ENCODE results near the gene PHGDH. TPM values are rescaled to one million over a fixed set of nuclear protein-coding genes. Genes with fewer than 3 reads are reported as not detected.

Gene PHGDH
- total and polyA plus RNA-seq, 2 donors (not counting 1 experiment from before 2014, with no cell fraction given), result 1.2 to 3.9 TPM

DNA sequence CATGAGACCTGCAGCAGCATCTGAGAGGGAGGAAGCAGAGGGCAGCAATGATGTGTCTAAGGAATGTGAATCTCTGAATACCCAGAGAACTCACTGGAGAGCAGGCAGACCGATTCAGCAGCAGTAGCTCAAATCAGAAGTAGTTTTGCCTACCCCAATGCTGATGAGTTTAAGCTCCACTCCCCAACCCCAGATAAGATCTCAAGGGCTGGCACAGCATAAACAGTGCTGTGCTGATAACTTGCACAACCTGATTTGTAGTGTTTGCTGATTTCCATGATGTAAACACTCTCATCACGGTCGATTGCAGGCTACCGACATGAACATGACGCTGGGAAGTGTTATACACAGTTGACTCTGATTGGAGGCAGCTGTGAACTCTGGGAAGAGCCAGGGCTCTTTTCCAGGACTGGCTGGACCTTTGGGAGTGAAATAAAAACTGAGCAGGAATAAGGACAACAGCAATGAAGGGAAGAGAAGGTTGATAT lies 68.2 kb downstream of the PHGDH start:
- H3K9me3 ChIP-seq (ENCODE audit: control extremely low read depth in 1 of 3, control insufficient read depth in 2 of 3, insufficient read depth in 1 of 3, low read length in 2 of 3), result no peaks in the 10 kb centered on the region
- H3K4me2 ChIP-seq (replicated peaks; ENCODE audit: low read depth, low read length, poor library complexity, severe bottlenecking), result no peak overlapping the region
- H3K79me2 ChIP-seq (ENCODE audit: control insufficient read depth, insufficient read depth, low read length), result no peaks in the 10 kb centered on the region
- no peak overlapping the region for H3K4me3 ChIP-seq (ENCODE audit: control extremely low read depth in 1 of 5, extremely low read depth in 1 of 5, insufficient read depth in 1 of 5, low read depth in 2 of 5, low read length in 4 of 5)
- DNase-seq (no peak), ATAC-seq (ENCODE audit: low read depth) (no peak)
- no peaks in the 10 kb centered on the region for H3K36me3 ChIP-seq (replicated peaks in 1 of 2; ENCODE audit: control extremely low read depth in 1 of 2, control insufficient read depth in 1 of 2, extremely low read depth in 1 of 2, insufficient read depth in 2 of 2, low read length in 1 of 2)
- CTCF ChIA-PET, result interaction anchor here (1.7 kb wide), 1 partner anchor 29 kb away, joined by 5 read pairs; no protein-coding TSS in a partner anchor
- intact Hi-C loops (cut with micrococcal nuclease), result no loop called here
- H3K27ac ChIP-seq (ENCODE audit: low read length in 2 of 2), result no peak overlapping the region
- no peak overlapping the region for H2AFZ ChIP-seq (ENCODE audit: insufficient read depth, low read depth, low read length, poor library complexity, severe bottlenecking)
- WGBS (ENCODE audit: insufficient coverage), result 80% methylated on average over 5 of the region's 5 CpGs
- TF ChIP-seq, protein P1, sequence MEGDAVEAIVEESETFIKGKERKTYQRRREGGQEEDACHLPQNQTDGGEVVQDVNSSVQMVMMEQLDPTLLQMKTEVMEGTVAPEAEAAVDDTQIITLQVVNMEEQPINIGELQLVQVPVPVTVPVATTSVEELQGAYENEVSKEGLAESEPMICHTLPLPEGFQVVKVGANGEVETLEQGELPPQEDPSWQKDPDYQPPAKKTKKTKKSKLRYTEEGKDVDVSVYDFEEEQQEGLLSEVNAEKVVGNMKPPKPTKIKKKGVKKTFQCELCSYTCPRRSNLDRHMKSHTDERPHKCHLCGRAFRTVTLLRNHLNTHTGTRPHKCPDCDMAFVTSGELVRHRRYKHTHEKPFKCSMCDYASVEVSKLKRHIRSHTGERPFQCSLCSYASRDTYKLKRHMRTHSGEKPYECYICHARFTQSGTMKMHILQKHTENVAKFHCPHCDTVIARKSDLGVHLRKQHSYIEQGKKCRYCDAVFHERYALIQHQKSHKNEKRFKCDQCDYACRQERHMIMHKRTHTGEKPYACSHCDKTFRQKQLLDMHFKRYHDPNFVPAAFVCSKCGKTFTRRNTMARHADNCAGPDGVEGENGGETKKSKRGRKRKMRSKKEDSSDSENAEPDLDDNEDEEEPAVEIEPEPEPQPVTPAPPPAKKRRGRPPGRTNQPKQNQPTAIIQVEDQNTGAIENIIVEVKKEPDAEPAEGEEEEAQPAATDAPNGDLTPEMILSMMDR (IDR thresholded peaks at IDR 0.05), result no peak
- TF ChIP-seq EZH2 (IDR thresholded peaks at IDR 0.05; ENCODE audit: borderline replicate concordance, insufficient read depth, low read depth, low read length, poor library complexity, severe bottlenecking), result no peak
- no peak overlapping the region for H3K27ac Mint-ChIP-seq
- H3K4me3 Mint-ChIP-seq, result no peak overlapping the region
- no peaks in the 10 kb centered on the region for H4K20me1 ChIP-seq (ENCODE audit: control insufficient read depth, insufficient read depth, low read length, poor library complexity, severe bottlenecking)
- no peaks in the 10 kb centered on the region for H3K9me3 Mint-ChIP-seq (ENCODE audit: insufficient read depth)
- peaks cover 19% of the 10 kb centered on the region for H3K27me3 Mint-ChIP-seq
- POLR2A ChIA-PET, result no interaction called here
- no peaks in the 10 kb centered on the region for H3K4me1 Mint-ChIP-seq
- no peaks in the 10 kb centered on the region for H3K27me3 ChIP-seq (replicated peaks in 1 of 4; ENCODE audit: control extremely low read depth in 1 of 4, control insufficient read depth in 3 of 4, insufficient read depth in 4 of 4, low read length in 3 of 4)
- no peaks in the 10 kb centered on the region for H3K4me1 ChIP-seq (ENCODE audit: control insufficient read depth in 2 of 2, insufficient read depth in 2 of 2, low read length in 2 of 2)
- no peak overlapping the region for H3K9ac ChIP-seq (ENCODE audit: low read length)

DNA sequence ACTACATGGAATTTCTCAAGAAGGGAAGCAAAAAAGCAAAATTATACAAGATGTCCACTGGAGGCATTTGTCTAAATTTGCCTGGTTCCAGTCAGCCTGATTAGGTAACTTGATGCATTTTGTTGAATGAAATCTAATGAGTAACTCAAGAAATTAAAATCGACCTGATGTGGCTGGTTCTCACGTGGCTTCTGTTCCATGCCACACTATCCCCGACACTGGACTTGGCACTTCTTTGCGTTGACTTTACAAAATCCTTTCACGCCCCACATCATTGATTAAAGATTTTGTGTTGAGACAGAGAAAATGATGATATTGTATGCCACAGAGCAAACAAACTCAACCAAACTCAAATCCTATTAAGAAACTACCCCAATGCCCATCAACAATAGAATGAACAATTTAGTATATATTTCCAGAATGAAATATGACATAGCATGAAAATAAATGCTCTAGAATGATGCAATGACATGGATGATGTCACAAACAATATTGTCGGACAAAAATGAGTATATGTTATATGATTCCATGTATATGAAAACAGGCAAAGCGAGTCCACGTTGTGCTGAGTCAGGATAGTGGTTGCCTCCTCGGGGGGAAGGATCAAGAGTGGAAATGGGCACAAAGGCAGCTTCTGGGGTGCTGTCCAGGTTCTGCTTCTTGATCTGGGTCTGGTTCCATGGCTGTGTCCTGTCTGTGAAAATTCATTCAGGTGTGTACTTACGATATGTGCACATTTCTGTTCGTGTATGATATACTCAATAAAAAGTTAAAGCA lies 69.9 kb downstream of the PHGDH start:
- no peaks in the 10 kb centered on the region for H4K20me1 ChIP-seq (ENCODE audit: control insufficient read depth, insufficient read depth, low read length, poor library complexity, severe bottlenecking)
- no peak overlapping the region for H3K4me2 ChIP-seq (replicated peaks; ENCODE audit: low read depth, low read length, poor library complexity, severe bottlenecking)
- ATAC-seq (ENCODE audit: low read depth), result no peak
- ChIA-PET CTCF (interaction anchor here (1.3 kb wide), 1 partner anchor 37 kb away, joined by 3 read pairs; no protein-coding TSS in a partner anchor), POLR2A (no interaction called here)
- DNase-seq, result no peak
- H3K79me2 ChIP-seq (ENCODE audit: control insufficient read depth, insufficient read depth, low read length), result no peaks in the 10 kb centered on the region
- H3K27me3 ChIP-seq (replicated peaks in 1 of 4; ENCODE audit: control extremely low read depth in 1 of 4, control insufficient read depth in 3 of 4, insufficient read depth in 4 of 4, low read length in 3 of 4), result peaks cover 0 to 2% (median 0%) of the 10 kb centered on the region in 4 experiments
- H3K9ac ChIP-seq (ENCODE audit: low read length), result no peak overlapping the region
- Mint-ChIP-seq H3K9me3 (ENCODE audit: insufficient read depth) (no peaks in the 10 kb centered on the region), H3K4me3 (no peak overlapping the region), H3K27me3 (peaks cover 19% of the 10 kb centered on the region), H3K4me1 (no peaks in the 10 kb centered on the region), H3K27ac (no peak overlapping the region)
- WGBS (ENCODE audit: insufficient coverage), result 87% methylated on average over 6 of the region's 11 CpGs
- H2AFZ ChIP-seq (ENCODE audit: insufficient read depth, low read depth, low read length, poor library complexity, severe bottlenecking), result no peak overlapping the region
- H3K27ac ChIP-seq (ENCODE audit: low read length in 2 of 2), result no peak overlapping the region
- no peaks in the 10 kb centered on the region for H3K9me3 ChIP-seq (ENCODE audit: control extremely low read depth in 1 of 3, control insufficient read depth in 2 of 3, insufficient read depth in 1 of 3, low read length in 2 of 3)
- no peaks in the 10 kb centered on the region for H3K36me3 ChIP-seq (replicated peaks in 1 of 2; ENCODE audit: control extremely low read depth in 1 of 2, control insufficient read depth in 1 of 2, extremely low read depth in 1 of 2, insufficient read depth in 2 of 2, low read length in 1 of 2)
- intact Hi-C loops (cut with micrococcal nuclease), result no loop called here
- no peaks in the 10 kb centered on the region for H3K4me1 ChIP-seq (ENCODE audit: control insufficient read depth in 2 of 2, insufficient read depth in 2 of 2, low read length in 2 of 2)
- TF ChIP-seq, protein P1 (IDR thresholded peaks at IDR 0.05), result no peak
- no peak for TF ChIP-seq EZH2 (IDR thresholded peaks at IDR 0.05; ENCODE audit: borderline replicate concordance, insufficient read depth, low read depth, low read length, poor library complexity, severe bottlenecking)
- no peak overlapping the region for H3K4me3 ChIP-seq (ENCODE audit: control extremely low read depth in 1 of 5, extremely low read depth in 1 of 5, insufficient read depth in 1 of 5, low read depth in 2 of 5, low read length in 4 of 5)
